IMR-90 (cell line): ENCODE measurements around the gene ZNF473. TPM values are rescaled to one million over a fixed set of nuclear protein-coding genes. Genes with fewer than 3 reads are reported as not detected.

Experiments
- ATAC-seq: fragments of 200-7000 bp; cut with Tn5 transposase; 2 replicates; pipeline ENCODE4 v1.9.1; 2020; ENCODE audit warnings: low read depth, mild to moderate bottlenecking, moderate library complexity
- BruUV-seq: library from RNA; stranded (reverse); fragments of 400-500 nt; replicated peaks from 2 replicates; lab custom pipeline; 2021; lab: Mats Ljungman, UMichigan
- CTCF ChIA-PET: fragments of 300-600 bp; formaldehyde crosslinking; extraction: SDS; loops from one replicate; lab custom pipeline; 2021; ENCODE audit warnings: antibody characterized with exemption; lab: Yijun Ruan, JAX
- POLR2A ChIA-PET: fragments of 300-600 bp; sonication (Branson Sonifier 250); formaldehyde crosslinking; loops from one replicate; lab custom pipeline; 2022; ENCODE audit warnings: antibody characterized with exemption; ENCODE audit not compliant: unreplicated experiment; lab: Charles Lee
- DNase-seq: peaks from one replicate; pipeline ENCODE4 v3.0.0; 2013
- H2AFZ ChIP-seq: replicated peaks from 2 replicates; pipeline ENCODE3; 2013; ENCODE audit warnings: low read length, mild to moderate bottlenecking; ENCODE audit not compliant: poor library complexity
- H2AK5ac ChIP-seq: 2 replicates; pipeline ENCODE4 v1.6.1; 2013; ENCODE audit warnings: low read depth, low read length, inconsistent platforms
- H2AK9ac ChIP-seq: replicated peaks from 2 replicates; pipeline ENCODE3; 2013; ENCODE audit warnings: mild to moderate bottlenecking, low read depth, low read length, moderate library complexity; ENCODE audit not compliant: poor library complexity
- H2BK120ac ChIP-seq: 2 replicates; pipeline ENCODE4 v1.6.1; 2013; ENCODE audit warnings: low read depth, low read length, inconsistent platforms
- H2BK15ac ChIP-seq: 3 replicates; pipeline ENCODE4 v1.6.1; 2013; ENCODE audit warnings: low read depth, low read length, inconsistent platforms
- H2BK20ac ChIP-seq: 2 replicates; pipeline ENCODE4 v1.6.1; 2013; ENCODE audit warnings: low read depth, mild to moderate bottlenecking, inconsistent platforms, low read length, moderate library complexity
- H2BK5ac ChIP-seq: 2 replicates; pipeline ENCODE4 v1.6.1; 2013; ENCODE audit warnings: mild to moderate bottlenecking, low read depth, low read length, inconsistent platforms; ENCODE audit not compliant: poor library complexity, severe bottlenecking
- H3K14ac ChIP-seq: replicated peaks from 2 replicates; pipeline ENCODE4 v1.6.1; 2013; ENCODE audit warnings: low read depth, low read length, inconsistent platforms
- H3K18ac ChIP-seq: 2 replicates; pipeline ENCODE4 v1.6.1; 2013; ENCODE audit warnings: low read depth, low read length, control low read depth
- H3K23ac ChIP-seq: 2 replicates; pipeline ENCODE4 v1.6.1; 2013; ENCODE audit warnings: low read depth, low read length, inconsistent platforms
- H3K27ac ChIP-seq: 2 replicates; pipeline ENCODE4 v1.5.1; 2013; ENCODE audit warnings: mild to moderate bottlenecking, control low read depth, low read length; ENCODE audit not compliant: insufficient read depth
- H3K27me3 ChIP-seq: 2 replicates; pipeline ENCODE4 v1.6.1; 2013; ENCODE audit warnings: low read length; ENCODE audit not compliant: control insufficient read depth, insufficient read depth
- H3K36me3 ChIP-seq: 2 replicates; pipeline ENCODE4 v1.6.1; 2013; ENCODE audit warnings: low read length, mixed read lengths; ENCODE audit not compliant: control insufficient read depth, insufficient read depth
- H3K4ac ChIP-seq: 2 replicates; pipeline ENCODE4 v1.6.1; 2013; ENCODE audit warnings: low read depth, low read length, inconsistent platforms
- H3K4me1 ChIP-seq: 2 replicates; pipeline ENCODE4 v1.6.1; 2013; ENCODE audit warnings: low read length, mixed read lengths; ENCODE audit not compliant: control insufficient read depth, insufficient read depth
- H3K4me2 ChIP-seq: 2 replicates; pipeline ENCODE4 v1.6.1; 2013; ENCODE audit warnings: low read depth, mild to moderate bottlenecking, control low read depth, low read length, moderate library complexity
- H3K4me3 ChIP-seq: 2 replicates; pipeline ENCODE4 v1.5.1; 2013; ENCODE audit warnings: low read depth, mild to moderate bottlenecking, control low read depth, low read length, moderate library complexity; ENCODE audit not compliant: insufficient read depth
- H3K56ac ChIP-seq: 2 replicates; pipeline ENCODE4 v1.6.1; 2013; ENCODE audit warnings: low read length, inconsistent platforms; ENCODE audit not compliant: insufficient read depth; ENCODE audit errors: extremely low read depth
- H3K79me1 ChIP-seq, 2 experiments: 2 replicates each; pipeline ENCODE4 v1.6.1; 2013; ENCODE audit warnings: low read length in 2 of 2, inconsistent platforms in 1 of 2, low read depth in 1 of 2
- H3K9ac ChIP-seq: 2 replicates; pipeline ENCODE4 v1.6.1; 2013; ENCODE audit warnings: low read depth, low read length, control low read depth
- H3K9me1 ChIP-seq: 2 replicates; pipeline ENCODE4 v1.6.1; 2013; ENCODE audit warnings: low read length, inconsistent platforms; ENCODE audit not compliant: insufficient read depth
- H3K9me3 ChIP-seq: 2 replicates; pipeline ENCODE4 v1.6.1; 2013; ENCODE audit warnings: low read length; ENCODE audit not compliant: control insufficient read depth, insufficient read depth
- H4K20me1 ChIP-seq: 2 replicates; pipeline ENCODE4 v1.6.1; 2013; ENCODE audit warnings: low read length, inconsistent platforms; ENCODE audit not compliant: insufficient read depth
- H4K5ac ChIP-seq: 2 replicates; pipeline ENCODE4 v1.6.1; 2013; ENCODE audit warnings: mild to moderate bottlenecking, low read depth, low read length, control low read depth
- H4K8ac ChIP-seq, 2 experiments: 2 replicates each; pipeline ENCODE4 v1.6.1; 2013; ENCODE audit warnings: low read depth in 2 of 2, low read length in 2 of 2, control low read depth in 1 of 2, inconsistent platforms in 1 of 2
- H4K91ac ChIP-seq: 2 replicates; pipeline ENCODE4 v1.6.1; 2013; ENCODE audit warnings: low read depth, low read length, inconsistent platforms; ENCODE audit not compliant: insufficient read depth
- CEBPB ChIP-seq: IDR thresholded peaks from 2 replicates; pipeline ENCODE4 v1.6.1; 2012; ENCODE audit warnings: low read depth, low read length, improper control_type of control experiment
- CHD1 ChIP-seq: IDR thresholded peaks from 2 replicates; pipeline ENCODE4 v1.6.1; 2012; ENCODE audit warnings: low read depth, low read length, improper control_type of control experiment
- ELK1 ChIP-seq: fragments of 150-350 bp; IDR thresholded peaks from 2 replicates; pipeline ENCODE4 v1.6.1; 2016; ENCODE audit warnings: low read depth, mild to moderate bottlenecking, low read length, moderate library complexity, borderline replicate concordance
- MAFK ChIP-seq: IDR thresholded peaks from 2 replicates; pipeline ENCODE4 v1.6.1; 2012; ENCODE audit warnings: low read depth, low read length, improper control_type of control experiment
- MAZ ChIP-seq: IDR thresholded peaks from 2 replicates; pipeline ENCODE4 v1.6.1; 2012; ENCODE audit warnings: low read depth, mild to moderate bottlenecking, low read length, improper control_type of control experiment, moderate library complexity, borderline replicate concordance
- POLR2A ChIP-seq: IDR thresholded peaks from 2 replicates; pipeline ENCODE4 v1.6.1; 2012; ENCODE audit warnings: mild to moderate bottlenecking, low read depth, low read length
- RAD21 ChIP-seq: IDR thresholded peaks from 2 replicates; pipeline ENCODE4 v1.6.1; 2012; ENCODE audit warnings: low read length, improper control_type of control experiment
- RCOR1 ChIP-seq: IDR thresholded peaks from 2 replicates; pipeline ENCODE4 v1.6.1; 2012; ENCODE audit warnings: mild to moderate bottlenecking, low read length, improper control_type of control experiment; ENCODE audit not compliant: insufficient replicate concordance
- RFX5 ChIP-seq: IDR thresholded peaks from 2 replicates; pipeline ENCODE4 v1.8.0; 2012; ENCODE audit warnings: low read depth, mild to moderate bottlenecking, low read length, moderate library complexity
- USF2 ChIP-seq: fragments of 150-350 bp; IDR thresholded peaks from 2 replicates; pipeline ENCODE4 v1.6.1; 2017; ENCODE audit warnings: mild to moderate bottlenecking, antibody characterized with exemption, low read length, low read depth
- WGBS, 2 experiments: methylation state at CpG; one replicate each; pipeline versions ENCODE4 v1.1.5 to v1.1.7; 2013; ENCODE audit warnings: missing lambda C conversion rate in 2 of 2; ENCODE audit not compliant: insufficient read length in 1 of 2; ENCODE audit errors: extremely low coverage in 2 of 2; 5-methylcytosine and 5-hydroxymethylcytosine counted together
- dilution Hi-C: fragments of 300-500 bp; cut with HindIII; formaldehyde crosslinking; loops from one replicate; pipeline ENCODE4 v1.14.3; 2018; ENCODE audit warnings: low sequenced_read_pairs; ENCODE audit not compliant: unreplicated experiment
- in situ Hi-C: fragments of 300-500 bp; cut with MboI; formaldehyde crosslinking; loops from 3 replicates; pipeline ENCODE4 v1.14.3; 2019; ENCODE audit warnings: low sequenced_read_pairs, inconsistent platforms, mixed read lengths
- intact Hi-C: fragments of 100-400 bp; cut with micrococcal nuclease; formaldehyde crosslinking; loops from 2 replicates; pipeline ENCODE4 v1.10.0; 2022
- polyA plus RNA-seq, 3 experiments: library from polyadenylated mRNA; depleted of rRNA; stranded (reverse); fragments of >200 nt; gene quantifications; 2 replicates each; pipeline ENCODE4 v1.2.3, GENCODE V29; 2012; ENCODE audit warnings: low replicate concordance in 1 of 3
- total RNA-seq: library from RNA; depleted of rRNA; stranded (reverse); fragments of >200 nt; gene quantifications from 2 replicates; pipeline ENCODE4 v1.2.3, GENCODE V29; 2012

ZNF473 gene
- total and polyA plus RNA-seq, 2 of the 4 experiments (the other 2 are of a cell fraction) = 4.5 to 13.3 TPM

- H3K4me1 ChIP-seq = peaks cover 7% of the 10 kb centered on the region
- no peak overlapping the region for H3K9ac ChIP-seq
- H4K5ac ChIP-seq = no peak overlapping the region
- no peak overlapping the region for H2BK120ac ChIP-seq
- H3K4ac ChIP-seq = no peak overlapping the region
- H3K56ac ChIP-seq = no peak overlapping the region
- H3K27me3 ChIP-seq = no peaks in the 10 kb centered on the region
- H3K4me3 ChIP-seq = no peak overlapping the region
- BruUV-seq = no TSS peak
- H4K91ac ChIP-seq = no peak overlapping the region
- no peak for TF ChIP-seq RCOR1
- TF ChIP-seq ELK1 = no peak
- TF ChIP-seq CEBPB = no peak
- no peak for TF ChIP-seq CHD1
- no peak for TF ChIP-seq RAD21
- TF ChIP-seq USF2 = no peak
- no peak for TF ChIP-seq MAFK
- no peak for TF ChIP-seq POLR2A
- TF ChIP-seq MAZ = no peak
- TF ChIP-seq RFX5 = no peak
- H3K9me3 ChIP-seq = no peaks in the 10 kb centered on the region
- intact Hi-C loops = no loop called here
- no peak for DNase-seq
- no CpG with 5 or more reads among the region's 6 CpGs for WGBS, 2 experiments
- H3K9me1 ChIP-seq = peaks cover 18% of the 10 kb centered on the region
- in situ Hi-C loops = no loop called here
- POLR2A ChIA-PET = no interaction called here
- H3K14ac ChIP-seq = no peak overlapping the region
- no peak overlapping the region for H3K27ac ChIP-seq
- H4K20me1 ChIP-seq = peaks cover 29% of the 10 kb centered on the region
- H3K79me1 ChIP-seq = peaks cover 12 to 42% of the 10 kb centered on the region in 2 experiments
- H4K8ac ChIP-seq = no peak overlapping the region
- H2BK15ac ChIP-seq = no peak overlapping the region
- no peak overlapping the region for H3K18ac ChIP-seq
- H2AK9ac ChIP-seq = no peak overlapping the region
- H2AK5ac ChIP-seq = no peak overlapping the region
- H2BK5ac ChIP-seq = no peak overlapping the region
- H3K36me3 ChIP-seq = peaks cover 71% of the 10 kb centered on the region
- no peak overlapping the region for H2BK20ac ChIP-seq
- CTCF ChIA-PET = interaction anchor here (0.5 to 0.6 kb wide), 2 partner anchors 296 to 454 kb away, joined by 3 to 6 read pairs; no protein-coding TSS in a partner anchor
- H3K23ac ChIP-seq = no peak overlapping the region
- H2AFZ ChIP-seq = no peak overlapping the region
- dilution Hi-C loops = no loop called here
- no peak for ATAC-seq
- no peak overlapping the region for H3K4me2 ChIP-seq
Observed at GRCh38 chr19:49999371-50000010, 26.3 kb upstream of the ZNF473 start.
